ENCODE results near the gene ADAM11.

Gene ADAM11

GRCh38 chr17:44778656-44779210 is 19.9 kb downstream of the ADAM11 start:
- peaks cover 13% of the 10 kb centered on the region for H3K27me3 ChIP-seq (replicated peaks; ENCODE audit: control insufficient read depth, insufficient read depth, low read length)
- DNase-seq (ENCODE audit: low read depth): no peak
- H3K4me1 ChIP-seq (ENCODE audit: control insufficient read depth, insufficient read depth, low read length): peaks cover 14% of the 10 kb centered on the region
- H3K9ac ChIP-seq (ENCODE audit: low read length): no peak overlapping the region
- H3K9me3 ChIP-seq (ENCODE audit: control insufficient read depth, low read length): no peaks in the 10 kb centered on the region
- no peaks in the 10 kb centered on the region for H3K36me3 ChIP-seq (ENCODE audit: control insufficient read depth, insufficient read depth, low read length, severe bottlenecking)
- peak overlapping the region; percentile 71 for H3K4me3 ChIP-seq (ENCODE audit: low read length)

- H3K4me3 ChIP-seq (ENCODE audit: low read length): peak overlapping the region; percentile 71
- peak; percentile 91 for DNase-seq (ENCODE audit: low read depth)
These were observed 20.6 kb downstream of the ADAM11 start for GRCh38 chr17:44779211-44780025.

GRCh38 chr17:44780161-44780560 is 21.4 kb downstream of the ADAM11 start:
- no peak overlapping the region for H3K4me3 ChIP-seq (ENCODE audit: low read length)
- H3K36me3 ChIP-seq (ENCODE audit: control insufficient read depth, insufficient read depth, low read length, severe bottlenecking): no peaks in the 10 kb centered on the region
- H3K9ac ChIP-seq (ENCODE audit: low read length): no peak overlapping the region
- no peak for DNase-seq (ENCODE audit: low read depth)
- H3K27me3 ChIP-seq (replicated peaks; ENCODE audit: control insufficient read depth, insufficient read depth, low read length): peaks cover 8% of the 10 kb centered on the region
- peaks cover 11% of the 10 kb centered on the region for H3K4me1 ChIP-seq (ENCODE audit: control insufficient read depth, insufficient read depth, low read length)
- no peaks in the 10 kb centered on the region for H3K9me3 ChIP-seq (ENCODE audit: control insufficient read depth, low read length)

More at GRCh38 chr17:44779211-44780025, 20.6 kb downstream of the ADAM11 start:
- Histone ChIP-seq H3K9ac (ENCODE audit: low read length) (peak overlapping the region; percentile 10), H3K9me3 (ENCODE audit: control insufficient read depth, low read length) (no peaks in the 10 kb centered on the region), H3K27me3 (replicated peaks; ENCODE audit: control insufficient read depth, insufficient read depth, low read length) (peaks cover 11% of the 10 kb centered on the region), H3K4me1 (ENCODE audit: control insufficient read depth, insufficient read depth, low read length) (peaks cover 14% of the 10 kb centered on the region), H3K36me3 (ENCODE audit: control insufficient read depth, insufficient read depth, low read length, severe bottlenecking) (no peaks in the 10 kb centered on the region)

DNA sequence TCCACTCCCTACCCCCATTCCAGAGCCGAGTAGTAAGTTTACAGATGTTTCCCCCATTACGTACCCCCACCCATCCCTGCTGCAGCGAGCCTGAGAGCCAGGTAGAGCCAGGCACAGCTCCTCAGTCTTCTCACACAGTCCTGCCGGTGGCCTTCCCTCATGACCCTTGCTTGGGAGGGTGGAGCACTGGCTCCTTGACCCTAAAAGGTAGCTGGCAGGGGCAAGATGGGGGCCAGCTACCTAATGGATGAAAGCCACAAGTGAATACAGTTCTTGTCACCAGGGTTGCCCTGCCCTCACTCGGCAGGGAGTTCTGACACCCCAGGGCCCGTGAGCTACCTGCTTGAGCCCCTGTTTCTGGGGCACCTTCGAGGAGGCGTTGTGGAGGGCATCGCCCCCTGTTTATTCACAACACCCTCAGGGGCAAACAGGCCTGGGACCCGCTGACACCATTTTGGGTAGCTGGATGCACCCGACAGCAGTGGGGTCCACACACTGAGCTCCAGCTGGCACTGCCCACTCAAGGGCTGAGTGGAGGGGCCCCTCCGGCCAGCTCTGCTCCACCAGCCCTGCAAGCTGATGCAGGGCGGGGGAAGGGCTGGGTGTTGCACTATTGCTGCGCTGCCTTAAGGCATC is 22.2 kb downstream of the ADAM11 start:
- Histone ChIP-seq H3K36me3 (ENCODE audit: control insufficient read depth, insufficient read depth, low read length, severe bottlenecking) (no peaks in the 10 kb centered on the region), H3K4me1 (ENCODE audit: control insufficient read depth, insufficient read depth, low read length) (peaks cover 7% of the 10 kb centered on the region), H3K27me3 (replicated peaks; ENCODE audit: control insufficient read depth, insufficient read depth, low read length) (peaks cover 13% of the 10 kb centered on the region), H3K9ac (ENCODE audit: low read length) (no peak overlapping the region), H3K9me3 (ENCODE audit: control insufficient read depth, low read length) (no peaks in the 10 kb centered on the region), H3K4me3 (ENCODE audit: low read length) (no peak overlapping the region)
- DNase-seq (ENCODE audit: low read depth): no peak

DNA sequence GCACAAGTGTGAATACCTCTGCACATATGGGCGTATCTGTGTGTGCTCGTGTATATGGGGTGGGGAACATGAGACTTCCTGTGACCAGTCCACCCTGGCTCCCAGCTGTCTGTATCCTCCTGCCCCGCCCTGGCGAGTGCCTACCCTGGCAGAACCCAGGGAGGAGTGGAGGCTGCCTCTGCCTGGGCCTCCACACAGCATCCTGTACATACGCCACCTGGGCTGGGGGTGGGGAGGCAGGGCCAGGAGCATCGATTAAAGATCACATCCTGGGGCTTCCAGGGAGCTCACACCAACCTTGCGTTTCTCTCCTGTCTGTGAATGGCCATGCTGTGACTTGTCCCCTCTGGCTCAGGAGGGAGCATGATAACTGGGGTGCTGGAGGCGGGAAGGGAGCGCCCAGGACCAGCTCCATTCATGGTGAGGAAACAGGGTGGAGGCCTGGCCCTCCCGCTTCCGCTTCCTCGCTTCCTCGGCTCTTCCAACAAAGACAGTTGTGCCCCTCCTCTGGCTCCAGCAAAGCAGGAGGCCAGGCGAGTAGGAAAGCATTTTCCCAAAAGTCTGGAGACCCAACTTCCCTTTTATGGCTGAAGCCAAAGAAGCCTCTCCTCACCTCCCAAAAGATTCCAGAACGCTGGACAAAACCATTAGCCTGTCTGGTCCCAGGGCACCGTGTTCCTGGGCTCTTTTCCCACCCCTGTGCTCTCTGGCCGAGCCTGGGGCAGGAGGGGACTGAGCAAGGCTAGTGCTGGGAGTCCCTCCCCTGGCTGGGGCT is 22.9 kb downstream of the ADAM11 start:
- Histone ChIP-seq H3K36me3 (ENCODE audit: control insufficient read depth, insufficient read depth, low read length, severe bottlenecking) (no peaks in the 10 kb centered on the region), H3K4me1 (ENCODE audit: control insufficient read depth, insufficient read depth, low read length) (peaks cover 5% of the 10 kb centered on the region), H3K9ac (ENCODE audit: low read length) (no peak overlapping the region), H3K27me3 (replicated peaks; ENCODE audit: control insufficient read depth, insufficient read depth, low read length) (peaks cover 7% of the 10 kb centered on the region), H3K9me3 (ENCODE audit: control insufficient read depth, low read length) (no peaks in the 10 kb centered on the region), H3K4me3 (ENCODE audit: low read length) (no peak overlapping the region)
- no peak for DNase-seq (ENCODE audit: low read depth)

GRCh38 chr17:44782326-44782850 is 23.6 kb downstream of the ADAM11 start:
- Histone ChIP-seq H3K36me3 (ENCODE audit: control insufficient read depth, insufficient read depth, low read length, severe bottlenecking) (no peaks in the 10 kb centered on the region), H3K4me3 (ENCODE audit: low read length) (no peak overlapping the region), H3K9me3 (ENCODE audit: control insufficient read depth, low read length) (no peaks in the 10 kb centered on the region), H3K4me1 (ENCODE audit: control insufficient read depth, insufficient read depth, low read length) (peaks cover 5% of the 10 kb centered on the region), H3K27me3 (replicated peaks; ENCODE audit: control insufficient read depth, insufficient read depth, low read length) (peaks cover 11% of the 10 kb centered on the region), H3K9ac (ENCODE audit: low read length) (no peak overlapping the region)
- no peak for DNase-seq (ENCODE audit: low read depth)

- no peaks in the 10 kb centered on the region for H3K36me3 ChIP-seq (ENCODE audit: control insufficient read depth, insufficient read depth, low read length, severe bottlenecking)
- no peak overlapping the region for H3K4me3 ChIP-seq (ENCODE audit: low read length)
- H3K9ac ChIP-seq (ENCODE audit: low read length): no peak overlapping the region
- no peak for DNase-seq (ENCODE audit: low read depth)
- H3K9me3 ChIP-seq (ENCODE audit: control insufficient read depth, low read length): no peaks in the 10 kb centered on the region
- H3K27me3 ChIP-seq (replicated peaks; ENCODE audit: control insufficient read depth, insufficient read depth, low read length): peaks cover 11% of the 10 kb centered on the region
- H3K4me1 ChIP-seq (ENCODE audit: control insufficient read depth, insufficient read depth, low read length): peaks cover 5% of the 10 kb centered on the region
These were observed 27.1 kb downstream of the ADAM11 start for GRCh38 chr17:44785921-44786320.

GRCh38 chr17:44786551-44787081 is 27.8 kb downstream of the ADAM11 start:
- DNase-seq (ENCODE audit: low read depth): no peak
- Histone ChIP-seq H3K9me3 (ENCODE audit: control insufficient read depth, low read length) (no peaks in the 10 kb centered on the region), H3K4me1 (ENCODE audit: control insufficient read depth, insufficient read depth, low read length) (peaks cover 5% of the 10 kb centered on the region), H3K27me3 (replicated peaks; ENCODE audit: control insufficient read depth, insufficient read depth, low read length) (peaks cover 11% of the 10 kb centered on the region), H3K36me3 (ENCODE audit: control insufficient read depth, insufficient read depth, low read length, severe bottlenecking) (no peaks in the 10 kb centered on the region), H3K9ac (ENCODE audit: low read length) (no peak overlapping the region), H3K4me3 (ENCODE audit: low read length) (no peak overlapping the region)

DNA sequence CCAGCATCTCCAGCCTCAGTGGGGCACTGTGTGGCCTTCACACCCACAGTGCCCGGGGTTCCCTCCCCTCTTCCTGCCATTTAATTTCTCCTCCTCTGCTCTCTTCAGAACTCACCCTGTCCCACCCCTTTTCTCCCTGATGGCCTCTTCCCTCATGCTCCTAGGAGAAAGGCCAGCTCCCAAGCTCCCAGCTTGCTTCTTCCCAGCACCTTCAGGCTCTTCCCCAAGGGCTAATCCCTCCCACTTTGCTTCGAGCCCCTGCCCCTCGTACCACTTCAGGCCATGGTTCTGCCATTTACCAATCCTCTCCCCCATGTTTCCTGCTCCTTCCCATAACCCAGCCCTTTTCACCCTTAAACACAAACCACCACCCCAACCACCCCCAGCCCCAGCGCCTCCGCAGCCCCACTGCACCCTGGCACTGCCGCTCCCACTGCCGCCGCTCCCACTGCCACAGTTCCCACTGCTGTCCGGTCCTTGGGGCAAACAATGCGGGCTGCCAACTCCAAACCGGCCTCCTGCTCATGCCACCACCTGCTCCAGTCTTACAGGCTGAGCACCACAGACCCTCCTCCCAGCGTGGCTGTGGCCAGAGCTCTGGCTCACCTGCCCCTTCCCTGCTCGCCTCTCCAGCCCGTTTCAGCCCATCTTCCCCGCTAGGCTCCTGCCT is 28.6 kb downstream of the ADAM11 start:
- DNase-seq (ENCODE audit: low read depth): no peak
- no peak overlapping the region for H3K4me3 ChIP-seq (ENCODE audit: low read length)
- no peak overlapping the region for H3K9ac ChIP-seq (ENCODE audit: low read length)
- peaks cover 11% of the 10 kb centered on the region for H3K27me3 ChIP-seq (replicated peaks; ENCODE audit: control insufficient read depth, insufficient read depth, low read length)
- no peaks in the 10 kb centered on the region for H3K4me1 ChIP-seq (ENCODE audit: control insufficient read depth, insufficient read depth, low read length)
- no peaks in the 10 kb centered on the region for H3K9me3 ChIP-seq (ENCODE audit: control insufficient read depth, low read length)
- H3K36me3 ChIP-seq (ENCODE audit: control insufficient read depth, insufficient read depth, low read length, severe bottlenecking): no peaks in the 10 kb centered on the region

DNA sequence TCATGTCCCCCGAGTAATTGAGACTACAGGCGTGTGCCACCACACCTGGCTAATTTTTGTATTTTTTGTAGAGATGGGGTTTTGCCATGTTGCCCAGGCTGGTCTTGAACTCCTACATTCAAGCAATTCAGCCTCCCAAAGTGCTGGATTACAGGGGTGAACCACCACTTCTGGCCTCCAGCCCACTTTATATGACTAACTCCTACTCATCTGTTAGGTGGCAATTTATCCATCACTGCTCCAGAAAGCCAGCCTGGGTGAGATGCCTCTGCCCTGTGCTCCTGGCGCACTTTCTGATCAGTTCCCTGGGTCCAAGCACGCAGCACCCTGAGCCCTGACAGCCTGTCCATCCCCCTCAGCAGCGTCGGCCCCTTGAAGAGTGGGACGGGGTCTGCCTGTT is 29.4 kb downstream of the ADAM11 start:
- no peak overlapping the region for H3K4me3 ChIP-seq (ENCODE audit: low read length)
- H3K36me3 ChIP-seq (ENCODE audit: control insufficient read depth, insufficient read depth, low read length, severe bottlenecking): no peaks in the 10 kb centered on the region
- no peaks in the 10 kb centered on the region for H3K4me1 ChIP-seq (ENCODE audit: control insufficient read depth, insufficient read depth, low read length)
- peaks cover 11% of the 10 kb centered on the region for H3K27me3 ChIP-seq (replicated peaks; ENCODE audit: control insufficient read depth, insufficient read depth, low read length)
- no peak for DNase-seq (ENCODE audit: low read depth)
- H3K9ac ChIP-seq (ENCODE audit: low read length): no peak overlapping the region
- H3K9me3 ChIP-seq (ENCODE audit: control insufficient read depth, low read length): no peaks in the 10 kb centered on the region
